ENCODE results near the gene KIRREL3. TPM values are rescaled to one million over a fixed set of nuclear protein-coding genes. Genes with fewer than 3 reads are reported as not detected.

KIRREL3 gene
- total RNA-seq: 3.5 and 17.8 TPM in 2 replicates

DNA sequence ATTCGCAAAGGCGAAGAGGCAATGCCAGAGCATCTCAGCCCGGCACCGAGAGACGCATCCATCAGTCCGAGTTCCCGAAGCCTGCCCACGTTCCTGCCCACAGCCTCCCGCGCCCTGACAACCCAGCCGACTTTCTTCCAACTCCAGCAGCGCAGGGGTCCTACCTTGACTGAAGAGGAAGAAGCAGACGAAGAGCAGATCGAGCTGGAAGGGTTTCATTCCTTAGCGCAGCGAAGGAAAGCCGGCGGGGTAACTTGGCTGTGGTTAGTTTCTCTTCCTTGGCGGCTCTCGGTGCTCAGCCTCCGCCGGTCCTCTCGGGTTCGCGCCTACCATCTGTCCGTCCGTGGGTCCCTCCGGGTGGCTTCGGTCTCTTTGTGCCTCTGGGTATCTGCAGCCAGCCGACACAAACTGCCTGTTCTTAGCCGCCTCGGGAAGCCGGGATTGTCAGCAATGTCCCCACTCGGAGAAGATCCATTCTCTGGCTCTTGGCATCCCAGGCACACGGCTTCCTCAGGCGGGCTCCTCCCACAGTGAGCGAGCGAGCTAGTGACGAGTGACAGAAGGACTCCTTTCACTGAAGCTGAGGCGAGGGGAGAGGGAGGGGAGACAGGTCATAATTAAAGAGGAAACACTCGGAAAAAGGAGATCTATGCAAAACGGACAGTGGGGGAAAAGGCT is at the start of gene KIRREL3:
KIRREL3 (minus strand) TSS at position 480 of the 678 bp plus-strand sequence.

Small RNA genes lying within 50 kb of the gene (small RNA-seq; reads per million reads assigned to genes)
- gene AP001318.3 (not detected), gene MIR3167 (1.5 reads per million, percentile 70 among the genes with 10 or more reads in this experiment)
